HG02798 (cell line): ENCODE data around the gene OR52E1.

Experiments
- ATAC-seq: cut with Tn5 transposase; IDR thresholded peaks from one replicate; pipeline ENCODE4 v1.9.1; 2021; ENCODE audit warnings: mild to moderate bottlenecking; ENCODE audit not compliant: unreplicated experiment, poor library complexity

OR52E1 gene

GRCh38 chr11:5107285-5107684, 37.9 kb downstream of the OR52E1 start:
- no peak for ATAC-seq

DNA sequence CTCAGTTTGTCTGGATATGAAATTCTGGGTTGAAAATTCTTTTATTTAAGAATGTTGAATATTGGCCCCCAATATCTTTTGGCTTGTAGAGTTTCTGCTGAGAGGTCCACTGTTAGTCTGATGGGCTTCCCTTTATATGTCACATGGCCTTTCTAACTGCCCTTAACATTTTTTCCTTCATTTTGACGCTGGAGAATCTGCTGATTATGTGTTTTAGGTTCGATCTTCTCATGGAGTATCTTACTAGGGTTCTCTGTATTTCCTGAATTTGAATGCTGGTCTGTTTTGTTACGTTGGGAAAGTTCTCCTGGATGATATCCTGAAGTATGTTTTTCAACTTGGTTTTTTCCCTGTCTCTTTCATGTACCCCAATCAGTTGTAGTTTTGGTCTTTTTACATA, 46.0 kb downstream of the OR52E1 start:
- ATAC-seq = no peak

DNA sequence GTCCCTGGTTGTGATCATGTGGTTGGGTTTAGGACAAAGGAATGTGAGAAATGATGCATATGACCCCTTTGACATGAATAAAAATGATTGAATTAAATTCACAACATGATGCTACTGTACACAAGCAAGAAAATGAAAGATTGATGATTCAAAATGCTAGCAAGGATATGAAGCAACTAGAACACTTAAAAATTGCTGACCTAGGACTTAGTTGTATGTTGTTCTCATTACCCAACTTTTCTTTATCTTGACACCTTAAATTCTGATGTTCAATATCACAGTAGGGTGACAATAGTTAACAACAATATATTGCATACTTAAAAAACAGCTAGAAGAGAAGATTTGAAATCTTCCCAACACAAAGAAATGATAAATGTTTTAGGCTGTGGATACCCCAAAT, 48.2 kb downstream of the OR52E1 start:
- ATAC-seq = no peak

DNA sequence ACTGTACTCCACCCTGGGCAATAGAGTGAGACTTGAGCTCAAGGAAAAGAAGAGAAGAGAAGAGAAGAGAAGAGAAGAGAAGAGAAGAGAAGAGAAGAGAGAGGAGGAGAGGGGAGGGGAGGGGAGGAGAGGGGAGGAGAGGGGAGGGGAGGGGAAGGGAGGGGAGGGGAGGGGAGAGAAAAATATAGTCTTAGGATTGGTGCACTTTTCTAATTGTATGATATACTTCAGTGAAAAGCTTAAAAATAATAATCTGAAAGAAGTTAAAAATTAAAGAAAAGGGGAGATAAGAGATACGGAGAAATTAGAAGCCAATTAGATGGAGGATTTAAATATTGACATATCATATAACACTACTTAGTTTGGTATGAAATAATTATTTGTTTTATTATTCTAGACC, 49.5 kb downstream of the OR52E1 start:
- ATAC-seq = no peak
